ENCODE measurements around the gene RPL28.

RPL28 gene

GRCh38 chr19:55431183-55431582 lies 45.5 kb downstream of the RPL28 start:
- Histone ChIP-seq H3K9me3 (ENCODE audit: control insufficient read depth, low read length) (no peaks in the 10 kb centered on the region), H3K27ac (ENCODE audit: insufficient read depth, low read depth, low read length, poor library complexity, severe bottlenecking) (no peak overlapping the region), H3K4me3 (ENCODE audit: insufficient read depth, low read depth, low read length) (no peak overlapping the region), H3K36me3 (ENCODE audit: control insufficient read depth, insufficient read depth, low read length) (no peaks in the 10 kb centered on the region), H3K27me3 (ENCODE audit: control insufficient read depth, insufficient read depth, low read length, poor library complexity, severe bottlenecking) (no peaks in the 10 kb centered on the region), H3K4me1 (ENCODE audit: control insufficient read depth, insufficient read depth, low read length) (no peaks in the 10 kb centered on the region)
- 89 to 91% methylated on average over 1 of the region's 1 CpG for WGBS, 2 experiments

DNA sequence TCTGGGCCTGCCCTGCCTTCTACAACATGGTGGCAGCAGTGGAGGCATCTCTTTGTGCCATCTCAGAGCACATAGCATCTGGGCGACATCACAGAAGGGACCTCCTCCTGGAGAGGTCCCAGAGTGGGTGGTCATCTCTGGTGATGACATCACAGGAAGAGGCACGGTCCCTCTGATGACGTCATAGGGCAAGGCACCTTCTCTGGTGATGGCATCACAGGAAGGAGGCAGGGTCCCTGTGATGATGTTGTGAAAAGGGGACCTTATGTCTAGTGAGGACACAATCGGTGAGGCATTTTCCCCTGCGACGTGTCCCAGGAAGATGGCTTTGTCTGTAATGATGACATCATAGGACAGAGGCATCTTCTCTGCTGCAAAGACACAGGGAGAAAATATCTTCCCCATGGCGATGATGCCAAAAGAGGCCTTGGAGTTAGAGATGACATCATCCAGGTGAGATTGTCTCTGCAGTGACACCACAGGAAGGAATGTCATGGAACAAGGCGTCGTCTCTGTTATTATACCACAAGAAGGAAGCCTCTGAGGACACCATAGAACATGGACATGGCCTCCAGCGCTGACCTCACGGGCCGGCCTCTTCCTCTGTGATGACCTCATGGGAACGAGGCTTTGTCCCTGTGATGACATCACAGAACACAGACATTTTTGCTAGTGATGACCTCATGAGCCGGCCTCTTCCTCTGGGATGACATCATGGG lies 46.7 kb downstream of the RPL28 start:
- no peaks in the 10 kb centered on the region for H3K4me1 ChIP-seq (ENCODE audit: control insufficient read depth, insufficient read depth, low read length)
- no peak overlapping the region for H3K27ac ChIP-seq (ENCODE audit: insufficient read depth, low read depth, low read length, poor library complexity, severe bottlenecking)
- no peaks in the 10 kb centered on the region for H3K36me3 ChIP-seq (ENCODE audit: control insufficient read depth, insufficient read depth, low read length)
- H3K4me3 ChIP-seq (ENCODE audit: insufficient read depth, low read depth, low read length), result no peak overlapping the region
- WGBS, 2 experiments, result 89 to 90% methylated on average over 14 of the region's 14 CpGs
- no peaks in the 10 kb centered on the region for H3K27me3 ChIP-seq (ENCODE audit: control insufficient read depth, insufficient read depth, low read length, poor library complexity, severe bottlenecking)
- H3K9me3 ChIP-seq (ENCODE audit: control insufficient read depth, low read length), result no peaks in the 10 kb centered on the region

DNA sequence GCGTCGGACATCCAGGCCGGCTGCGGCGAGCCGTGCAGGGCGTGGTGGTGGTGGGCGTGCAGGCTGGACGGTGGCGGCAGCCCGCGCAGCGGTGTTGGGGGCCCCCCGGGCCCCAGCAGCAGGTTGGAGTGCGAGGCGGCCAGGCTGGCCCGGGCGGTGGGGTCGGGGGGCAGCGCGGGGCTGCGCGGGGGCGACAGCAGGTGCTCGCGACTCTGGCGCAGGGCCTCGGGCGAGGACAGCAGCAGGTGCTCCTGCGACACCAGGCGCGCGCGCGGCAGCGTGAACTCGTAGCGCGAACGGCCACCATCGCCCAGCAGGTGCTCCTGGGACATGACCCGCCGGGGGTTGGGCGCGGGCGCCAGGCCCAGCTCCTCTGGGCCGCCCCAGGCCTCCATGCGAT lies 47.6 kb downstream of the RPL28 start:
- H3K4me1 ChIP-seq (ENCODE audit: control insufficient read depth, insufficient read depth, low read length), result no peaks in the 10 kb centered on the region
- WGBS, 2 experiments, result 87 to 89% methylated on average over 48 of the region's 48 CpGs
- H3K27ac ChIP-seq (ENCODE audit: insufficient read depth, low read depth, low read length, poor library complexity, severe bottlenecking), result no peak overlapping the region
- peaks cover 7% of the 10 kb centered on the region for H3K27me3 ChIP-seq (ENCODE audit: control insufficient read depth, insufficient read depth, low read length, poor library complexity, severe bottlenecking)
- no peaks in the 10 kb centered on the region for H3K36me3 ChIP-seq (ENCODE audit: control insufficient read depth, insufficient read depth, low read length)
- H3K9me3 ChIP-seq (ENCODE audit: control insufficient read depth, low read length), result no peaks in the 10 kb centered on the region
- H3K4me3 ChIP-seq (ENCODE audit: insufficient read depth, low read depth, low read length), result no peak overlapping the region

- WGBS, 2 experiments, result 83 to 84% methylated on average over 4 of the region's 4 CpGs
- H3K9me3 ChIP-seq (ENCODE audit: control insufficient read depth, low read length), result no peaks in the 10 kb centered on the region
- no peak overlapping the region for H3K4me3 ChIP-seq (ENCODE audit: insufficient read depth, low read depth, low read length)
- H3K36me3 ChIP-seq (ENCODE audit: control insufficient read depth, insufficient read depth, low read length), result no peaks in the 10 kb centered on the region
- H3K27me3 ChIP-seq (ENCODE audit: control insufficient read depth, insufficient read depth, low read length, poor library complexity, severe bottlenecking), result peaks cover 19% of the 10 kb centered on the region
- no peak overlapping the region for H3K27ac ChIP-seq (ENCODE audit: insufficient read depth, low read depth, low read length, poor library complexity, severe bottlenecking)
- no peaks in the 10 kb centered on the region for H3K4me1 ChIP-seq (ENCODE audit: control insufficient read depth, insufficient read depth, low read length)
Measured at GRCh38 chr19:55434356-55434919, 48.7 kb downstream of the RPL28 start.

DNA sequence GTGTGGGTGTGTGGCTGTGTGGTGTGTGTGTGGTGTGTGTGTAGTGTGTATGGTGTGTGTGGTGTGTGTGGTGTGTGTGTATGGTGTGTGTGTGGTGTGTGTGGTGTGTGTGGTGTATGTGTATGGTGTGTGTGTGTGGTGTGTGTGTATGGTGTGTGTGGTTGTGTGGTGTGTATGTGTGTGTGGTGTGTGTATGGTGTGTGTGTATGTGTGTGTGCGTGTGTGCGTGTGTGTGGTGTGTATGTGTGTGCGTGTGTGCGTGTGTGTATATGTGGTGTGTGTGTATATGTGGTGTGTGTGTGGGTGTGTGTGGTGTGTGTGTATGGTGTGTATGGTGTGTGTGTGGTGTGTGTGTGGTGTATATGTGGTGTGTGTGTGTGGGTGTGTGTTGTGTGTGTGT lies 49.3 kb downstream of the RPL28 start:
- no peak overlapping the region for H3K4me3 ChIP-seq (ENCODE audit: insufficient read depth, low read depth, low read length)
- no peak overlapping the region for H3K27ac ChIP-seq (ENCODE audit: insufficient read depth, low read depth, low read length, poor library complexity, severe bottlenecking)
- no peaks in the 10 kb centered on the region for H3K36me3 ChIP-seq (ENCODE audit: control insufficient read depth, insufficient read depth, low read length)
- H3K9me3 ChIP-seq (ENCODE audit: control insufficient read depth, low read length), result no peaks in the 10 kb centered on the region
- peaks cover under 1% of the 10 kb centered on the region for H3K4me1 ChIP-seq (ENCODE audit: control insufficient read depth, insufficient read depth, low read length)
- H3K27me3 ChIP-seq (ENCODE audit: control insufficient read depth, insufficient read depth, low read length, poor library complexity, severe bottlenecking), result peaks cover 25% of the 10 kb centered on the region
- 78 to 92% methylated on average over 4 of the region's 4 CpGs for WGBS, 2 experiments

DNA sequence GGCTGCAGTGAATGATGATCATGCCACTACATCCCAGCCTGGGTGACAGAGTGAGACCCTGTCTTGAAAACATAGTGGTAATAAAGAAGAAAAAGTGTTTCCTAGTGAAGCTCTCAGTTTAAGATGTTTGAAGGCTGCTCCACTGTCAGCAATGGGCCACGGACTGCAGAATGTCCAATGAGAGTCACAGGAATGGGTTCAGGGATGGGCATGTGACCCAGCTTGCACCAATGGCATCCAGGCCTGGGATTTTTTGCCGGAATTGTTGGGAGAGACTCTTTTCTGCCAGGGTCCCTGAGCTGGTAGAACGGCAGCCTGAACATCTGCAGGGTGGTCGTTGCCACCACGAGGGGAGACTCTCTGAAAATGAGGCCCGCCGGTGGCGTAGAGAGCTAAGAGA lies 51.1 kb downstream of the RPL28 start:
- Histone ChIP-seq H3K4me1 (ENCODE audit: control insufficient read depth, insufficient read depth, low read length) (peaks cover 17% of the 10 kb centered on the region), H3K4me3 (ENCODE audit: insufficient read depth, low read depth, low read length) (no peak overlapping the region), H3K27me3 (ENCODE audit: control insufficient read depth, insufficient read depth, low read length, poor library complexity, severe bottlenecking) (peaks cover 43% of the 10 kb centered on the region), H3K27ac (ENCODE audit: insufficient read depth, low read depth, low read length, poor library complexity, severe bottlenecking) (no peak overlapping the region), H3K36me3 (ENCODE audit: control insufficient read depth, insufficient read depth, low read length) (no peaks in the 10 kb centered on the region), H3K9me3 (ENCODE audit: control insufficient read depth, low read length) (no peaks in the 10 kb centered on the region)
- WGBS, 2 experiments, result 41% methylated on average over 8 of the region's 8 CpGs

- 2 to 3% methylated on average over 17 of the region's 17 CpGs for WGBS, 2 experiments
- H3K27ac ChIP-seq (ENCODE audit: insufficient read depth, low read depth, low read length, poor library complexity, severe bottlenecking), result no peak overlapping the region
- H3K27me3 ChIP-seq (ENCODE audit: control insufficient read depth, insufficient read depth, low read length, poor library complexity, severe bottlenecking), result peaks cover 49% of the 10 kb centered on the region
- no peaks in the 10 kb centered on the region for H3K9me3 ChIP-seq (ENCODE audit: control insufficient read depth, low read length)
- no peak overlapping the region for H3K4me3 ChIP-seq (ENCODE audit: insufficient read depth, low read depth, low read length)
- peaks cover 17% of the 10 kb centered on the region for H3K4me1 ChIP-seq (ENCODE audit: control insufficient read depth, insufficient read depth, low read length)
- H3K36me3 ChIP-seq (ENCODE audit: control insufficient read depth, insufficient read depth, low read length), result no peaks in the 10 kb centered on the region
Measured at GRCh38 chr19:55437410-55437809, 51.7 kb downstream of the RPL28 start.

GRCh38 chr19:55439052-55439451 lies 53.3 kb downstream of the RPL28 start:
- peaks cover 65% of the 10 kb centered on the region for H3K27me3 ChIP-seq (ENCODE audit: control insufficient read depth, insufficient read depth, low read length, poor library complexity, severe bottlenecking)
- no peak overlapping the region for H3K4me3 ChIP-seq (ENCODE audit: insufficient read depth, low read depth, low read length)
- H3K36me3 ChIP-seq (ENCODE audit: control insufficient read depth, insufficient read depth, low read length), result no peaks in the 10 kb centered on the region
- no peaks in the 10 kb centered on the region for H3K9me3 ChIP-seq (ENCODE audit: control insufficient read depth, low read length)
- no peak overlapping the region for H3K27ac ChIP-seq (ENCODE audit: insufficient read depth, low read depth, low read length, poor library complexity, severe bottlenecking)
- H3K4me1 ChIP-seq (ENCODE audit: control insufficient read depth, insufficient read depth, low read length), result peaks cover 19% of the 10 kb centered on the region
- WGBS, 2 experiments, result 73 to 77% methylated on average over 5 of the region's 5 CpGs

GRCh38 chr19:55440411-55441105 lies 54.8 kb downstream of the RPL28 start:
- no peak overlapping the region for H3K4me3 ChIP-seq (ENCODE audit: insufficient read depth, low read depth, low read length)
- no peak overlapping the region for H3K27ac ChIP-seq (ENCODE audit: insufficient read depth, low read depth, low read length, poor library complexity, severe bottlenecking)
- H3K9me3 ChIP-seq (ENCODE audit: control insufficient read depth, low read length), result no peaks in the 10 kb centered on the region
- H3K36me3 ChIP-seq (ENCODE audit: control insufficient read depth, insufficient read depth, low read length), result no peaks in the 10 kb centered on the region
- H3K27me3 ChIP-seq (ENCODE audit: control insufficient read depth, insufficient read depth, low read length, poor library complexity, severe bottlenecking), result peaks cover 80% of the 10 kb centered on the region
- 14 to 16% methylated on average over 39 of the region's 39 CpGs for WGBS, 2 experiments
- peaks cover 19% of the 10 kb centered on the region for H3K4me1 ChIP-seq (ENCODE audit: control insufficient read depth, insufficient read depth, low read length)

- WGBS, 2 experiments, result 9 to 10% methylated on average over 21 of the region's 21 CpGs
- Histone ChIP-seq H3K36me3 (ENCODE audit: control insufficient read depth, insufficient read depth, low read length) (no peaks in the 10 kb centered on the region), H3K4me3 (ENCODE audit: insufficient read depth, low read depth, low read length) (no peak overlapping the region), H3K27ac (ENCODE audit: insufficient read depth, low read depth, low read length, poor library complexity, severe bottlenecking) (no peak overlapping the region), H3K4me1 (ENCODE audit: control insufficient read depth, insufficient read depth, low read length) (peaks cover 19% of the 10 kb centered on the region), H3K9me3 (ENCODE audit: control insufficient read depth, low read length) (no peaks in the 10 kb centered on the region), H3K27me3 (ENCODE audit: control insufficient read depth, insufficient read depth, low read length, poor library complexity, severe bottlenecking) (peaks cover 87% of the 10 kb centered on the region)
Measured at GRCh38 chr19:55441319-55441691, 55.6 kb downstream of the RPL28 start.

All from ectodermal cell (in vitro differentiated cells).